Fibroblast of skin of right biceps (primary cell): Measurements from ENCODE around the gene RPS23.

Source experiments
- DNase-seq: peaks from one replicate; pipeline ENCODE4 v3.0.0-alpha.2; 2013

Gene RPS23

DNA sequence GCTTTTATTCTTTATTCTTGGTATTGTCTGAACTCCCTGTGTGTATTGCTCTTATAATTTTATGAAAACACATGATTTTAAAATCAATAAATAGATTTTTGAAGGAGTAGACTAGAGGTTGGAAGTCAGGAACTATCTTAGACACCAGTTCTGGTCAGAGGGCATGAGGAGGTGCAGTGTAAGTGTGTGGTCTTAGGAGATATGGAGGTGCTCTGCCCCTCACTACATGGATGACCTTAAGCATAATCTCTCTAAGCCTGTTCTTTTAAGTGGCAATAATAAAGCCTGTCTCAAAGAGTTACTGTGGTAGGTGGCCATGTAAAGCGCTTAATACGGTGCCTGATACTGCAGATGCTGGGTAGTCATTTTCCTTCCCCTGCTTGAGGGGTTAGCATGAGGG lies 34.0 kb downstream of the RPS23 start:
- DNase-seq = no peak

DNA sequence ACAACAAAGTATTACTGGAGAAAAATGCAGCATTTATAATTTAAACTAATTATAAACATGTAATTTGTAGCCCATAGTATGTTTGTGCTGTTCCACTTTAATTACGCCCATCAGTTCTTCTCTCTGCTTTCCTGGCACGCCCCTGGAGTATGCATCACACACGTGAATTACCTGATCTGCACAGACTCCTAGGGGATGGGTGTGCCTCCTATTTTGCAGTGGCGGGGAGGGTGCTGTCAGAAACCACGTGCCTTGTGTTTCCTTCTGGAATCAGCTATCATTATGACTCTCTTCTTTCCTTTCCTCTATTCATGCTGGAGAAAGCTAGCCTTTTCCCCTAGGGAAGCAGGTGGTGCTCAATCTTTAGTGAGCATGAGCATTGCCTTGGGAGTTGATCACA lies 43.3 kb downstream of the RPS23 start:
- DNase-seq = no peak

- peak; percentile 58 for DNase-seq
Observed at GRCh38 chr5:82225525-82226172, 52.5 kb downstream of the RPS23 start.
